ENCODE results near the gene UBE2E2.
"Not testable (repeated sequence)": the region's sequence is repeated elsewhere in the genome, so short reads cannot be mapped to it uniquely, and the experiment has no call there.

Gene UBE2E2

DNA sequence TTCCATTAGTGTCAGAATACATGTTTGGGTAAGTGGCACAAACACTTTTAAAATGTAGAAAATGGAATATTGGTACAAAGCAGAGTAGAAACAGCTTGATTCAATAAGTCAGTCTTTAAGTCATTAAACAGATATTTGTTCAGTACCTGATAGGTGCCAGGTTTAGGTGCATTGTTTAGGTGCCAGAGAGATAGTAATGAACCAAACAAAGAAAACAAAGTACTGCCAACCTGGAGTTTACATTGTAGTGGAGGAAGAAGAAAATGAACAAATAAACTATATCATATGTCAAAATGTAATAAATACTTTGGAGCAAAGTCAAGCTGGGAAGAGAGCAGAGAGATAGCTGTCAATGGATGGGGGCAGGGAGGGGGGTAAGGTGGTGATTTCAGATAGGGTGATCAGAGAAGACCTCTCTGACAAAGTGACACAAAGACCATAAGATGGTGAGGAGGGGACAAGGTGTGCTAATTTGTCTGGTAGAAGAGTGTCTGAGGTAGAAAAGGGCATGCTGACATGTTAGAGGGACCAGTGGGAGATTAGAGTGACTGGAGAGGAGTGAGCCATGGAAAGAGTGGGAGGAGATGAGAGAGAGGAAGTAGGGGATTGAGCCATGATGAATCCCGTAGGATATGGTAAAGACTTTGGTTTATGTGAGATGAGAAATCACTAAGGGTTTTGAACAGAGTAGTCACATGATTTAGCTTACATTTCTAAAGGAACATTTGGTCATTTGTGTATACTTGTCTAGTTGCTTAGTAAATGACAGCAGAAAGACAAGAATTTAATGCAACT lies 128.2 kb downstream of the UBE2E2 start:
- DNase-seq: no peak

GRCh38 chr3:23333633-23334032 lies 130.5 kb downstream of the UBE2E2 start:
- DNase-seq: no peak

DNA sequence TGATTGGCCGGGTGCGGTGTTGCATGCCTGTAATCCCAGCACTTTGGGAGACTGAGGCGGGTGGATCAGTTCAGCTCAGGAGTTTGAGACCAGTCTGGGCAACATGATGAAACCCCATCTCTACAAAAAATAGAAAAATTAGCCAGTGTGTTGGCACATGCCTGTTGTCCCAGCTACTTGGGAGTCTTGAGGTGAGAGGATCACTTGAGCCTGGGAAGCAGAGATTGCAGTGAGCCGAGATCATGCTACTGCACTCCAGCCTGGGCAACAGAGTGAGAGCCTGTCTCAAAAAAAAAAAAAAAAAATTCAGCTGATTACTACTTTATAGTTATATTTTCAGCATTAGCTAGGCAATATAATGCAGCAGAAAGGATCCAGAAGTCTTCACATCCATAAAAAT lies 133.7 kb downstream of the UBE2E2 start:
- DNase-seq: not testable (repeated sequence)

GRCh38 chr3:23341147-23341838 lies 138.2 kb downstream of the UBE2E2 start:
- no peak for DNase-seq

DNA sequence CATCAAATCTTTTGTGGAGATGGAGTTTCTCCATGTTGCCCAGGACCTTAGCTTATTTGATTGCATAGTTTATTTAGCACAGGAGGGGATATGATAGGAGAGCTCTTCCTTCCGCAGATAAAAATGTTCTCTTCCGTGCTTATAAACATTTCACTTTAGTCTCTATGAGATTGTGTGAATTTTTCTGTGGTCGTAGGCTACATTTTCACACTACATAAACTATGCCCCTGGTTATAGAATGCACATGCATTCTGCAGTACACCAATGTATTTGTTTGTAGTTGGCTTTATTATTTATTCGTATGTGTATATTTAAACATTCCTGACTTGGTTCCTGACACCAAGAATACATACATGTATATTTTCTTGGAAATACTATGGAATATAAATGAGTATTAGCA lies 139.2 kb downstream of the UBE2E2 start:
- no peak for DNase-seq

DNA sequence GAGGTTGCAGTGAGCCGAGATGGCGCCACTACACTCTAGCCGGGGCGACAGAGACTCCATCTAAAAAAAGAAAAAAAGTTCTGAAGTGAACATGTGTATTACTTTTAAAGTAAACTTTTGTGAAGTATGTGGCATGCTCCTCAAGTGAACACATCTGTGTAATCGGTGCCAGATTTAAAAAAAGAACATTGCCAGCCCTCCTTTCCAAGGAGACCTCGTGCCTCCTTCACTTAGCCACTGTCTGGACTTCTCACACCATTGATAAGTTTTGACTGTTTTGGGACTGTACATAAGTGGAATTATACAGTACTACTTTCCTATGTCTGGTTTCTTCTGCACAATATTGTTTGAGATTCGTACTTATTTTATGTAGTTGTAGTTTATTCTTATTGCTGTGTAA lies 140.4 kb downstream of the UBE2E2 start:
- DNase-seq: no peak

- no peak for DNase-seq
Observed at GRCh38 chr3:23344886-23345285, 141.8 kb downstream of the UBE2E2 start.

DNA sequence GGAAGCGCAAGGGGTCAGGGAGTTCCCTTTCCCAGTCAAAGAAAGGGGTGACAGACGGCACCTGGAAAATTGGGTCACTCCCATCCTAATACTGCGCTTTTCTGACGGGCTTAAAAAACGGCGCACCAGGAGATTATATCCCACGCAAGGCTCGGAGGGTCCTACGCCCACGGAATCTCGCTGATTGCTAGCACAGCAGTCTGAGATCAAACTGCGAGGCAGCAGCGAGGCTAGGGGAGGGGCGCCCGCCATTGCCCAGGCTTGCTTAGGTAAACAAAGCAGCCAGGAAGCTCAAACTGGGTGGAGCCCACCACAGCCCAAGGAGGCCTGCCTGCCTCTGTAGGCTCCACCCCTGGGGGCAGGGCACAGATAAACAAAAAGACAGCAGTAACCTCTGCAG lies 146.3 kb downstream of the UBE2E2 start:
- not testable (repeated sequence) for DNase-seq

GRCh38 chr3:23356169-23356568 lies 153.0 kb downstream of the UBE2E2 start:
- DNase-seq: no peak

DNA sequence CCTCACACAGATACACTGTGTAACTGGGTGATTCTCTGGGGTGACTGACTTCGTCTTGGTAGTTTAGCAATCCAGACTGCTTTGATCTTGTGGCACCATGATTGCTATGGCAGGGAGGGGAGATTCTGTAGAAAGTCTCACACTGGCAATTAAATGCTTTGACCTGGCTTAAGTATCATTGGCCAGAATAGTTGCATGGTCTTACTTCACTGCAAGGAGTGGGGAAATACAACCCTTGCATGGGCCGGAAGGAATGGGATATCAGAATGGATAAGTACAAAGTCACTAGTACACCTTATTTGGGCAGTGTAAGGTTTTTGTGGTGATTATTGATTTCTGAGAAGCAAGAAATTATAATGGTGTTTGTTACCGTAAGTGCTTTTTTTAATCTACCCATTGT lies 153.8 kb downstream of the UBE2E2 start:
- no peak for DNase-seq

DNA sequence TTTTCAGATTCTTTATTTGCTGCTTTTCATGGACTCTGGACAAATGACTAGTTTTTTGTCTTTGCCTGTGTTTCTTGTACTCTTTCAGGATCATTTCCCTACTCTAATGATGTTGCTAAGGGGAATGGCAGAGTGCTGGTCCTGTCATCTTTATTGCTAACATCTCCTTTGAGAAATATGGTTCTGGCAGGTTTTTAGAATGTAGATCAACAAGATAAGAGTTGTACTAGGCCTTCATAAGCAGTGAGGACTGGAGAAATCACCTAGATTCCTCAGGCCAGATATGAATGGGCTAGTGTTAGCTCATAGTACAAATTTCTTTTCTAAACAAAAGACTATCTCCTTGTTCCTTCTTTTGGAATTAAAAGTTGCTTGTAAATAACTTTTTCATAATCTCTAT lies 156.0 kb downstream of the UBE2E2 start:
- no peak for DNase-seq

DNA sequence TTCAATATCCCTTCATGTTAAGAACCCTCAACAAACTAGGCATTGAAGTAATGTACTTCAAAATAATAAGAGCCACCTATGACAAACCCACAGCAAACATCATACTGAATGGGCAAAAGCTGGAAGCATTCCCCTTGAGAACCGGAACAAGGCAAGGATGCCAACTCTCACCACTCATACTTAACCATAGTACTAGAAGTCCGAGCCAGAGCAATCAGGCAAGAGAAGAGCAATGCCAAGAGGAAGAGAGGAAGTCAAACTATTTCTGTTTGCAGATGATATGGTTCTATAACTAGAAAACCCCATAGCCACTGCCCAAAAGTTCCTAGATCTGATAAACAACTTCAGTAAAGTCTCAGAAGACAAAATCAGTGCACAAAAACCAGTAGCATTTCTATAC lies 161.9 kb downstream of the UBE2E2 start:
- DNase-seq: no peak

GRCh38 chr3:23368731-23369130 lies 165.6 kb downstream of the UBE2E2 start:
- no peak for DNase-seq

GRCh38 chr3:23372285-23372684 lies 169.2 kb downstream of the UBE2E2 start:
- peak in 1 of 2 experiments; percentile 22 for DNase-seq

DNA sequence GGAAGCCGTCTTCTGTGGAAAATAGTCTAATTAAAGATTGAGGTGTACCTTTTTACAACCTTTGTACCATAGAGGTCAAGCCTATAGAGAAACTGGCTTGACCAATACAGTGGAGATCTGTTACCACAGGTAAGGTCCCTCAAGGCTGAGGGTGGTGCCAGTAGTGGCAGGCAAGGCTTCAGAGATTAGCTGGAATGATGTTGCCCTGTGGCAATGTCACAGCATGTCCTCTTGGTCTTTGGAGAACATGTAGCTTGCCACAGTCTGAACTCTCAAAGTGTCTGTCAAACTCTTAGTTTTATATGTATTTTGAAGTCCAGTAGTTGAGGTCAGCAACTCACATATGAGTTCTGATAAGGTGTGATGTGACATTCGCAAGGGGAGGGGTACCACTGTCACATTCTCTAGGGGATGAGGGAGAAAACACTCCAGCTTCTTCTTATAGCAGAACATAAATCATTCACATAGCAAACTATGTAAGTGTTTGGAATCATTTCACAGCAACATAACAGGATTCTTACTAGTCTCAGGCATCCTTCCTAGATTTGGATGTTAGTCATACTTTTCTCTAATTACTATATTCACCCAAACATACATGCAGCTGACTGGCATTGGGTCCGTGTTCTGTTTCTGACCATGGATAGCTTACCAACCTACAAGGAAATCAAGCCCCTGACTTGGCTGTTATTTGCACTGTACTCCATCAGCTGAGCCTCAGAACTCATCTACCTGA lies 173.6 kb downstream of the UBE2E2 start:
- DNase-seq: no peak

- peak; percentile 30 to 48 for DNase-seq
Observed at GRCh38 chr3:23377928-23378672, 175.0 kb downstream of the UBE2E2 start.

DNA sequence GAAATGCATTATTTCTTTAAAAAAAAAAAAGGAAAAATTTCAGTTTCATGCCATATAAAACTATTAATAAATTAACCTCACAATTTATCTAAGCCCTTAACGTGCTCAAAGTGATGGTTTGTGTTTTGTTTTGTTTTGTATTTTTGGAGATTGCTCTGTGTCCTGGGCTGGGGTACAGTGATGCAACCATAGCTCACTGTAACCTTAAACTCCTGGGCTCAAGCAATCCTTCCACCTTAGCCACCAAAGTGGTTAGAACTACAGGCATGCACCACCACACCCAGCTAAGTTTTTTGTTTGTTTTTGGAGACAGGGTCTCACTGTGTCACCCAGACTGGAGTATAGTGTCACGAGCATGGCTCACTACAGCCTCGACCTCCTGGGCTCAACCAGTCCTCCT lies 180.7 kb downstream of the UBE2E2 start:
- DNase-seq: no peak

DNA sequence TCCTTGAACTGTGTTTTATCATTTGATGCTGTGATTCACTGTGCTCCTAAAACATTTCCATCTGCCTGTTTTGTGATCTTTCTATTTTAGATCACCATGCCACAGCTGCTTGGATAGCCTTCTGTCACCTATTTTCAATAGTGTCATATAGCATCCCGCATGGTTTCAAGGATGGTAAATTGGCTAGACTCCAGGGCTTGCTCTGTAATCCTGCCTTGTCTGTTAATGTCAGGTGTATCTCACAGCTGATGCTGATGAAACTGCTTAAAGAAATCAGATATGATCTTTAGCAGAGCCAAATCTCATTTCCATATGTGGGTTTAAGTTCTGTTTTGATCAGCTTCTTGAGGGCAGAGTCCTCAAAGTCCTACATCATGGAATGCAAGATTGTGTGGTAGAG lies 182.2 kb downstream of the UBE2E2 start:
- DNase-seq: no peak

DNA sequence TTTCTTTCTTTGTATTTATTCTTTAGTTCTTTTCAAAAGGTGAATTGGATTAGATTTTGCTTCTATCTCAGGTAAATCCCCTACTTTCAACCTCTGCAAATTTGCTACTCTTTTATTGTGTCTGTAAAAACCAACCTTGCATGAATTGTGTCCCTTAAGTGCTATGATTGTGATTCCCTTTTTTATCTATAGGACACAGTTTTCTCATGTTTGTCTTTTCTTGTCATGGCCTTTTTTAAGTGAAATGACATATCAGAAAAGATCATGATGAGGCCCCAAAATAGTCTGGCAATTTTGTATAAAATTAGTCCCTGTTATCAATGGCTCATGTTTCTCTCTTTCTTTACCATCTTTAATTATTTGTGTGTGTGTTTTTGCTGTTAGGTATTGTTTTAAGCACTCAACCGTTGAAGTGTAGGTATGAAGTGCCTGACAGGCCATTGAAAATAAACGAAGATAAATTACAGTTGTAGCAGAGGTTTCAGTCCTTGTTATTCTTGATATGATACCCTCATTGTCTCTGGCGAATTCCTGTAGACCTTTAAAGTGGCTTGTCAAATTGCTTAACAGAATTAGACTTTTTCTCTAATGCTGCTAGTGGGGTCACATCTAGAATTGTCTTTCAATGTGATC lies 184.3 kb downstream of the UBE2E2 start:
- no peak for DNase-seq

- peak; percentile 13 to 20 for DNase-seq
Observed at GRCh38 chr3:23389089-23389488, 186.0 kb downstream of the UBE2E2 start.

DNA sequence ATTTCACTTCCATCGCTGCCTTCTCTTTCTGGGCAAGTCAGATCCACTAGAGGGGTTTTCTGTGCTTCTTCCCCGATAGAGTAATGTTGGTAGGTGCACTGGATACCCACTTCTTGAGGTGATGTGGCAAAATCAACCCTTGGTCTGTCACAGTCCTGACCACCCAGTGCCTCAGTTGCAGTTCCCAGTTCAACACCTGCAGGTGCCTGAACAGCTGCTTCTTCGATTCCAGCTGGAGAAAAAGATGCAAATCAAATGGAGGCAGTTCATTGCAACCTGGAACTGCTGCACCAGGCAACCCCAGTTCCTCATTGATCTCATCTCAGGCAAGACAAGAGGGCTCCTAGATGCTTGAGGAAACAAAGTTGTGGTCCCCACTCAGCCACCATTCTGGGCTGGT lies 186.6 kb downstream of the UBE2E2 start:
- no peak for DNase-seq

GRCh38 chr3:23390446-23390845 lies 187.3 kb downstream of the UBE2E2 start:
- no peak for DNase-seq
